Measurements from ENCODE around the gene ABCB10. TPM values are rescaled to one million over a fixed set of nuclear protein-coding genes. Genes with fewer than 3 reads are reported as not detected.
"Not testable (repeated sequence)": the region's sequence is repeated elsewhere in the genome, so short reads cannot be mapped to it uniquely, and the experiment has no call there.

ABCB10 gene
- total RNA-seq, 4 donors from 2014 or later: 10.5 to 15.2 (median 13.0) TPM

GRCh38 chr1:229535230-229535629 is 23.3 kb downstream of the ABCB10 start:
- no peaks in the 10 kb centered on the region for H3K4me1 ChIP-seq
- peaks cover 75% of the 10 kb centered on the region for H3K36me3 ChIP-seq
- H3K27me3 ChIP-seq: no peaks in the 10 kb centered on the region
- no peak for TF ChIP-seq EP300 (IDR thresholded peaks at IDR 0.05)
- no peak for TF ChIP-seq POLR2AphosphoS5 (IDR thresholded peaks at IDR 0.05)
- TF ChIP-seq CTCF (IDR thresholded peaks at IDR 0.05): no peak
- no peak for TF ChIP-seq POLR2A (IDR thresholded peaks at IDR 0.05)
- DNase-seq (ENCODE audit: low spot score in 2 of 2): no peak
- no peak overlapping the region for H3K27ac ChIP-seq
- H3K4me3 ChIP-seq: no peak overlapping the region
- H3K9me3 ChIP-seq: no peaks in the 10 kb centered on the region

- TF ChIP-seq CTCF (IDR thresholded peaks at IDR 0.05): no peak
- TF ChIP-seq EP300 (IDR thresholded peaks at IDR 0.05): no peak
- TF ChIP-seq POLR2AphosphoS5 (IDR thresholded peaks at IDR 0.05): no peak
- TF ChIP-seq POLR2A (IDR thresholded peaks at IDR 0.05): no peak
- 95% methylated on average over 4 of the region's 6 CpGs for WGBS
- Histone ChIP-seq H3K4me1 (no peaks in the 10 kb centered on the region), H3K4me3 (no peak overlapping the region), H3K27me3 (no peaks in the 10 kb centered on the region), H3K27ac (no peak overlapping the region), H3K9me3 (no peaks in the 10 kb centered on the region), H3K36me3 (peaks cover 72% of the 10 kb centered on the region)
- DNase-seq (ENCODE audit: low spot score in 2 of 2): no peak
These were observed 27.2 kb downstream of the ABCB10 start for GRCh38 chr1:229531326-229531725.

GRCh38 chr1:229529639-229530038 is 28.9 kb downstream of the ABCB10 start:
- Histone ChIP-seq H3K4me3 (no peak overlapping the region), H3K27ac (no peak overlapping the region), H3K36me3 (peaks cover 74% of the 10 kb centered on the region), H3K27me3 (no peaks in the 10 kb centered on the region), H3K9me3 (no peaks in the 10 kb centered on the region), H3K4me1 (no peaks in the 10 kb centered on the region)
- DNase-seq (ENCODE audit: low spot score in 2 of 2): no peak
- 98% methylated on average over 7 of the region's 7 CpGs for WGBS
- TF ChIP-seq POLR2A (IDR thresholded peaks at IDR 0.05) (no peak), POLR2AphosphoS5 (IDR thresholded peaks at IDR 0.05) (no peak)

- DNase-seq (ENCODE audit: low spot score in 2 of 2): no peak
- TF ChIP-seq POLR2AphosphoS5 (IDR thresholded peaks at IDR 0.05) (no peak), EP300 (IDR thresholded peaks at IDR 0.05) (no peak), POLR2A (IDR thresholded peaks at IDR 0.05) (no peak), CTCF (IDR thresholded peaks at IDR 0.05) (no peak)
- Histone ChIP-seq H3K4me3 (no peak overlapping the region), H3K27ac (no peak overlapping the region), H3K4me1 (no peaks in the 10 kb centered on the region), H3K27me3 (no peaks in the 10 kb centered on the region), H3K36me3 (peaks cover 90% of the 10 kb centered on the region), H3K9me3 (no peaks in the 10 kb centered on the region)
- 97% methylated on average over 1 of the region's 1 CpG for WGBS
These were observed 31.8 kb downstream of the ABCB10 start for GRCh38 chr1:229526695-229527094.

GRCh38 chr1:229523052-229523451 is 35.5 kb downstream of the ABCB10 start:
- Histone ChIP-seq H3K27me3 (no peaks in the 10 kb centered on the region), H3K4me3 (no peak overlapping the region), H3K27ac (no peak overlapping the region), H3K36me3 (peaks cover 77% of the 10 kb centered on the region), H3K4me1 (no peaks in the 10 kb centered on the region), H3K9me3 (no peaks in the 10 kb centered on the region)
- 82% methylated on average over 1 of the region's 1 CpG for WGBS
- TF ChIP-seq POLR2AphosphoS5 (IDR thresholded peaks at IDR 0.05) (no peak), EP300 (IDR thresholded peaks at IDR 0.05) (no peak)
- DNase-seq (ENCODE audit: low spot score in 2 of 2): no peak

- peak in 1 of 2 donors; percentile 71 for DNase-seq (ENCODE audit: low spot score in 2 of 2)
- Histone ChIP-seq H3K27ac (no peak overlapping the region), H3K9me3 (no peaks in the 10 kb centered on the region), H3K36me3 (peaks cover 12% of the 10 kb centered on the region), H3K4me1 (peaks cover 3% of the 10 kb centered on the region), H3K27me3 (no peaks in the 10 kb centered on the region), H3K4me3 (no peak overlapping the region)
- TF ChIP-seq CTCF (IDR thresholded peaks at IDR 0.05): peak; percentile 25 to 81
- no peak for TF ChIP-seq EP300 (IDR thresholded peaks at IDR 0.05)
- 34% methylated on average over 8 of the region's 8 CpGs for WGBS
These were observed 43.8 kb downstream of the ABCB10 start for GRCh38 chr1:229514578-229515275.

GRCh38 chr1:229511625-229512024 is 46.9 kb downstream of the ABCB10 start:
- not testable (repeated sequence) for H3K4me3 ChIP-seq; H3K27ac ChIP-seq; H3K9me3 ChIP-seq; H3K36me3 ChIP-seq; H3K27me3 ChIP-seq; DNase-seq (ENCODE audit: low spot score in 2 of 2)
- peaks cover 19% of the 10 kb centered on the region for H3K4me1 ChIP-seq
- 92% methylated on average over 6 of the region's 6 CpGs for WGBS

GRCh38 chr1:229511201-229511600 is 47.3 kb downstream of the ABCB10 start:
- H3K27ac ChIP-seq; DNase-seq (ENCODE audit: low spot score in 2 of 2); H3K36me3 ChIP-seq; H3K9me3 ChIP-seq; H3K27me3 ChIP-seq; H3K4me3 ChIP-seq: not testable (repeated sequence)
- H3K4me1 ChIP-seq: peaks cover 23% of the 10 kb centered on the region
- 84% methylated on average over 2 of the region's 2 CpGs for WGBS
